GM23338 (cell line): ENCODE data around the gene IL12B. TPM values are rescaled to one million over a fixed set of nuclear protein-coding genes. Genes with fewer than 3 reads are reported as not detected.

Source experiments
- ATAC-seq: fragments of 200-7000 bp; cut with Tn5 transposase; 3 replicates; pipeline ENCODE4 v1.9.1; 2020
- DNase-seq: peaks from one replicate; pipeline ENCODE4 v3.0.0-alpha.2; 2015; ENCODE audit warnings: low spot score
- H2AFZ ChIP-seq: fragments of 200-600 bp; sonication (generic); 2 replicates; pipeline ENCODE4 v1.8.0; 2016; ENCODE audit warnings: antibody characterized with exemption, mild to moderate bottlenecking, moderate library complexity
- H3F3A ChIP-seq: fragments of 200-600 bp; sonication (generic); replicated peaks from 2 replicates; pipeline ENCODE4 v1.8.0; 2017; ENCODE audit warnings: antibody characterized with exemption, mixed run types, low read depth
- H3K27ac ChIP-seq: fragments of 200-600 bp; sonication (generic); 2 replicates; pipeline ENCODE4 v1.6.1; 2016; ENCODE audit warnings: low read depth
- H3K27me3 ChIP-seq: fragments of 200-600 bp; sonication (generic); 2 replicates; pipeline ENCODE4 v1.8.0; 2016; ENCODE audit warnings: mild to moderate bottlenecking, mixed run types, moderate library complexity; ENCODE audit not compliant: insufficient read depth
- H3K36me3 ChIP-seq: fragments of 200-600 bp; sonication (generic); 2 replicates; pipeline ENCODE4 v1.8.0; 2016; ENCODE audit warnings: mild to moderate bottlenecking; ENCODE audit not compliant: insufficient read depth
- H3K4me1 ChIP-seq: fragments of 200-600 bp; sonication (generic); 2 replicates; pipeline ENCODE4 v1.8.0; 2016; ENCODE audit warnings: mild to moderate bottlenecking, moderate library complexity; ENCODE audit not compliant: insufficient read depth
- H3K4me2 ChIP-seq: fragments of 200-600 bp; sonication (generic); 2 replicates; pipeline ENCODE4 v1.7.1; 2017; ENCODE audit warnings: mixed run types
- H3K4me3 ChIP-seq: fragments of 200-600 bp; sonication (generic); 2 replicates; pipeline ENCODE4 v1.6.1; 2016; ENCODE audit warnings: mixed run types
- H3K79me2 ChIP-seq: fragments of 200-600 bp; sonication (generic); replicated peaks from 2 replicates; pipeline ENCODE4 v1.8.0; 2017; ENCODE audit warnings: mild to moderate bottlenecking; ENCODE audit not compliant: insufficient read depth
- H3K9me2 ChIP-seq: fragments of 200-600 bp; sonication (generic); 2 replicates; pipeline ENCODE4 v1.8.0; 2017; ENCODE audit not compliant: insufficient read depth
- H4K20me1 ChIP-seq: fragments of 200-600 bp; sonication (generic); replicated peaks from 2 replicates; pipeline ENCODE4 v1.8.0; 2017; ENCODE audit warnings: mild to moderate bottlenecking; ENCODE audit not compliant: insufficient read depth
- H3K27ac Mint-ChIP-seq: 2 replicates; pipeline ENCODE4 v1.8.0; 2020; ENCODE audit warnings: inconsistent platforms, mild to moderate bottlenecking, moderate library complexity, mixed read lengths
- H3K27me3 Mint-ChIP-seq: 3 replicates; pipeline ENCODE4 v1.8.0; 2022; ENCODE audit warnings: low read depth, mild to moderate bottlenecking, moderate library complexity, mixed read lengths, inconsistent platforms; ENCODE audit not compliant: insufficient read depth, poor library complexity
- H3K36me3 Mint-ChIP-seq: 3 replicates; pipeline ENCODE4 v1.8.0; 2021; ENCODE audit warnings: low read depth, mild to moderate bottlenecking, inconsistent platforms, moderate library complexity, mixed read lengths
- H3K4me1 Mint-ChIP-seq: 3 replicates; pipeline ENCODE4 v1.8.0; 2020; ENCODE audit warnings: mild to moderate bottlenecking, inconsistent platforms, mixed read lengths
- H3K4me3 Mint-ChIP-seq: 3 replicates; pipeline ENCODE4 v1.8.0; 2021; ENCODE audit warnings: moderate library complexity, mild to moderate bottlenecking, inconsistent platforms, mixed read lengths
- H3K9me3 Mint-ChIP-seq: 3 replicates; pipeline ENCODE4 v1.8.0; 2020; ENCODE audit warnings: moderate library complexity, mild to moderate bottlenecking, inconsistent platforms, mixed read lengths
- CREB1 ChIP-seq: fragments of 250-450 bp; sonication (Bioruptor Pico); IDR thresholded peaks from 2 replicates; pipeline ENCODE4 v1.5.0; 2020; ENCODE audit warnings: low read depth, mild to moderate bottlenecking, moderate library complexity
- CTCF ChIP-seq, 2 experiments: fragments of 200-600 bp in 1 of 2; sonication (generic) in 1 of 2; conservative IDR thresholded peaks; 2 replicates each; pipeline versions ENCODE4 v1.5.1 to v1.6.1; 2016 to 2017; ENCODE audit warnings: antibody characterized with exemption in 2 of 2, low read depth in 2 of 2, mild to moderate bottlenecking in 2 of 2, moderate library complexity in 1 of 2
- ETS1 ChIP-seq: IDR thresholded peaks from 2 replicates; pipeline ENCODE4 v1.6.1; 2016; ENCODE audit warnings: antibody characterized with exemption
- EZH2 ChIP-seq: fragments of 200-600 bp; sonication (generic); IDR thresholded peaks from one replicate; pipeline ENCODE4 v1.8.0; 2017; ENCODE audit warnings: antibody characterized with exemption, mild to moderate bottlenecking, low read depth; ENCODE audit not compliant: unreplicated experiment
- EZH2phosphoT487 ChIP-seq: fragments of 200-600 bp; sonication (generic); IDR thresholded peaks from one replicate; pipeline ENCODE4 v1.8.1; 2018; ENCODE audit warnings: antibody characterized with exemption; ENCODE audit not compliant: unreplicated experiment
- JUNB ChIP-seq: IDR thresholded peaks from one replicate; pipeline ENCODE4 v1.6.1; 2016; ENCODE audit warnings: antibody characterized with exemption; ENCODE audit not compliant: unreplicated experiment
- NANOG ChIP-seq: IDR thresholded peaks from 2 replicates; pipeline ENCODE4 v1.6.1; 2016; ENCODE audit warnings: antibody characterized with exemption, borderline replicate concordance
- POLR2AphosphoS5 ChIP-seq: IDR thresholded peaks from 2 replicates; pipeline ENCODE4 v1.6.1; 2016; ENCODE audit warnings: antibody characterized with exemption, low read depth
- REST ChIP-seq: IDR thresholded peaks from one replicate; pipeline ENCODE4 v1.6.1; 2018; ENCODE audit warnings: antibody characterized with exemption; ENCODE audit not compliant: unreplicated experiment
- STAT1 ChIP-seq: IDR thresholded peaks from one replicate; pipeline ENCODE4 v1.6.1; 2016; ENCODE audit warnings: antibody characterized with exemption; ENCODE audit not compliant: unreplicated experiment
- ZNF114 ChIP-seq: fragments of 250-450 bp; sonication (Bioruptor Pico); IDR thresholded peaks from 2 replicates; pipeline ENCODE4 v1.5.0; 2020; ENCODE audit warnings: mild to moderate bottlenecking, moderate library complexity
- ZNF331 ChIP-seq: fragments of 250-450 bp; sonication (Bioruptor Pico); IDR thresholded peaks from 2 replicates; pipeline ENCODE4 v1.5.0; 2020; ENCODE audit warnings: low read depth, mild to moderate bottlenecking, moderate library complexity
- ZNF462 ChIP-seq: fragments of 250-450 bp; sonication (Bioruptor Pico); IDR thresholded peaks from 2 replicates; pipeline ENCODE4 v1.5.0; 2020; ENCODE audit warnings: mild to moderate bottlenecking, moderate library complexity
- polyA plus RNA-seq: library from polyadenylated mRNA; unstranded; fragments of >200 nt; fragmentation: Nextera tagmentation; extraction: Ambion mirVana; gene quantifications from 2 replicates; pipeline ENCODE4 v1.2.1, GENCODE V29; 2016
- total RNA-seq: library from RNA; depleted of rRNA; stranded (reverse); fragments of >200 nt; shearing (Covaris generic); gene quantifications from 2 replicates; pipeline ENCODE4 v1.2.3, GENCODE V29; 2014

Gene IL12B
- total and polyA plus RNA-seq, 2 experiments from 2014 or later, result not detected

- H3K36me3 ChIP-seq, result no peaks in the 10 kb centered on the region
- no peak overlapping the region for H3K4me3 Mint-ChIP-seq
- H3K4me2 ChIP-seq, result no peak overlapping the region
- no peaks in the 10 kb centered on the region for H3K4me1 ChIP-seq
- no peak overlapping the region for H2AFZ ChIP-seq
- H3K27ac Mint-ChIP-seq, result no peak overlapping the region
- H3K27ac ChIP-seq, result no peak overlapping the region
- no peaks in the 10 kb centered on the region for H3K4me1 Mint-ChIP-seq
- DNase-seq (no peak), ATAC-seq (no peak)
- H3K4me3 ChIP-seq, result no peak overlapping the region
- no peaks in the 10 kb centered on the region for H4K20me1 ChIP-seq
- no peaks in the 10 kb centered on the region for H3K36me3 Mint-ChIP-seq
- H3F3A ChIP-seq, result no peaks in the 10 kb centered on the region
- no peaks in the 10 kb centered on the region for H3K79me2 ChIP-seq
- peaks cover 5% of the 10 kb centered on the region for H3K27me3 Mint-ChIP-seq
- H3K9me3 Mint-ChIP-seq, result peaks cover 13% of the 10 kb centered on the region; the same call in 2 of the 3 replicates
- TF ChIP-seq EZH2phosphoT487, result no peak
- TF ChIP-seq ETS1, result no peak
- TF ChIP-seq ZNF114 (CRISPR knock-in tag), result no peak
- no peak for TF ChIP-seq REST
- TF ChIP-seq JUNB, result no peak
- no peak for TF ChIP-seq POLR2AphosphoS5
- TF ChIP-seq EZH2, result no peak
- no peak for TF ChIP-seq NANOG
- no peak for TF ChIP-seq ZNF331 (CRISPR knock-in tag)
- no peak for TF ChIP-seq CTCF (conservative IDR thresholded peaks at IDR 0.05; ENCODE audit: low read depth in 2 of 2)
- TF ChIP-seq CREB1 (CRISPR knock-in tag), result no peak
- TF ChIP-seq ZNF462 (CRISPR knock-in tag), result no peak
- no peak for TF ChIP-seq STAT1
- no peaks in the 10 kb centered on the region; the same call in 1 of the 2 replicates for H3K9me2 ChIP-seq
- H3K27me3 ChIP-seq, result no peaks in the 10 kb centered on the region
These were observed 9.2 kb upstream of the IL12B start for GRCh38 chr5:159339460-159339859.
